Fibroblast of mammary gland (primary cell): Measurements from ENCODE around the gene ADGRD1.

Source experiments
- DNase-seq: peaks from one replicate; pipeline ENCODE4 v3.0.0-alpha.2; 2010; ENCODE audit warnings: low read depth
- H3K4me3 ChIP-seq: 2 replicates; pipeline ENCODE4 v1.5.1; 2011; ENCODE audit warnings: low read depth, mild to moderate bottlenecking, low read length, moderate library complexity; ENCODE audit not compliant: control insufficient read depth
- CTCF ChIP-seq: conservative IDR thresholded peaks from 2 replicates; pipeline ENCODE4 v1.5.1; 2011; ENCODE audit warnings: low read depth, low read length, inconsistent platforms; ENCODE audit not compliant: control insufficient read depth, insufficient read depth

ADGRD1 gene

GRCh38 chr12:131087991-131088700, 134.4 kb downstream of the ADGRD1 start:
- H3K4me3 ChIP-seq = no peak overlapping the region
- TF ChIP-seq CTCF = no peak
- DNase-seq = no peak

- H3K4me3 ChIP-seq = no peak overlapping the region
- DNase-seq = no peak
- TF ChIP-seq CTCF = no peak
Observed at GRCh38 chr12:131088701-131089530, 135.2 kb downstream of the ADGRD1 start.

DNA sequence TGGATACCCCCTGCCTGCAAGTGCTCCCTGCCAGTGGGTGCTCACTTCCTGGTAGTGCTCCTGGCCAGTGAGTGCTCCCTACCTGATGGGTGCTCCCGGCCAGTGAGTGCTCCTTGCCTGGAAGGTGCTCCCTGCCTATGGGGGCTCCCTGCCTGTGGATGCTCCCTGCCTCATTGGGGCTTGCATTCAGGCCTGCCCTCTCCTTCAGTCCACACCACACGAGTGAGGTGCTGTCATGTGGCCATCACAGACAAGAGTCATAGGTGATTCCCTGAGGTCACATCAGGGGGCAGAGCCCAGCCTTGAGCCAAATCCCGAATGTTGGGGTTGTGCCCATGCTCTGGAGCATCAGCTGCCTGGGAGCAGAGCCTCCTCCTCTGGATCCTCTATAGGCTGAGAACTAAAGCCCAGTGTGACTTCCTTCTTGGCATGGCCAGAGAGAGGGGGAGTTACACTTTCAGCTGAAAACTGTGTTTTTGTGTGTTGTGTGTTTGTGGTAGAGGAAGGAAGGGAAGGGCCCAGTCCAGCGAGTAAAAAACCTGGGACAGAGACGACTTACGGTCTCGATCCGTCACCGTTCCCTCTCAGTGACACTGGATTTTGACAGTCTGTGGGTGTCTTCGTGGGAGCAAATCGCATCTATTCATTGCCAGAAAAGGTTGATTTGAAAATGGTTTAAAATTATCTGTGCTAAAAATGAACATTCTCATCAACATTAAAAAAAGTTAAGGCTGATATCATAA, 136.0 kb downstream of the ADGRD1 start:
- H3K4me3 ChIP-seq = no peak overlapping the region
- TF ChIP-seq CTCF = no peak
- no peak for DNase-seq

DNA sequence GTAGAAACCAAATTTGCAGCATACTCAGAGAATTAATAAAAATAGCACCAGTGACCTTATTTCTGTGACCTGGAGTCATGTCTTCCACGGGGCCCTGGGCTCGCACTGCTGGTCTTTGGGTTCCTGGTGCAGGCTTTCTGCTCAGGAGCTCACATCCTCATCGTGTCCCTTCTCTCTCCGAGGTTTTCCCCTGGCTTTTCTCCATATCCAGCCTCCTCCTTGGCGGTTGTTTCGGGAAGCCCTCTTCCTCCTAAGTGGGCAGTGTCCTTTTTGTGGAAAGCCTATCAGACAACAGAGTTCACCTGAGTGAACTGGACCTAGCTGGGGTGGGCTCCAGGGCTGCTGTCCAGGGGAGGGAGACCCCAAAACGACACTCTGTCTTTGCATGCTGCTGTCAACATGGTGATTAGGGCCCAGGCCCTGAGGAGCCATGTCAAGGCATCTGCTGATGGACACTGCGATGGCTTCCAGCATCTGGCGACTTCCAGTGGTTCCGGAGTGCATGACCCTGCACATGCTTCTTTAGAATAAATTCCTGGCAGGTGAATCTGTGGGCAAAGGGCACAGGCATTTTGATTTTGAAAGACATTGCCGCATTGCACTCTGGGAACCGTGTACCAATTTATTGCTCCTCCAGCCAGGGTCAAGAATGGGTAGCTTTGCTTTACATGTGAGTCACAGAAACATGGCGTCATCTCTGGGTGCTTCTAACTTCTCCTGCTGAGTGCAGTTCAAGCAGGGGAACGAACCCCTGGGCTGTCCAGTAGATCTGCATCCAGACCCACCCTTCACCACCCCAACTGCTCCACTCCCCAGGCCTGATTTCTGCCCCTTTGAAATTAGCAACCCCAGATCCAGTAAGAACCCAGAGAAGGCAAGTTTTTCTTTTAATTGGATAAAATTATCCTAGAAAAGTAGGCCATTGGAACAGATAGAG, 136.8 kb downstream of the ADGRD1 start:
- no peak for DNase-seq
- TF ChIP-seq CTCF = no peak
- H3K4me3 ChIP-seq = no peak overlapping the region

GRCh38 chr12:131091413-131091975, 137.8 kb downstream of the ADGRD1 start:
- H3K4me3 ChIP-seq = no peak overlapping the region
- DNase-seq = no peak
- TF ChIP-seq CTCF = no peak
